Uterus (tissue), 2 donors: ENCODE measurements around the gene MCL1.

Experiments
- CTCF ChIP-seq, 4 experiments: fragments of 200-600 bp in 2 of 4; fragments of 450-650 bp in 2 of 4; sonication (generic) in 2 of 4; IDR thresholded peaks; one replicate each; pipeline ENCODE4 v1.5.1; 2016 to 2019; ENCODE audit warnings: antibody characterized with exemption in 4 of 4, mild to moderate bottlenecking in 2 of 4, moderate library complexity in 1 of 4
- POLR2A ChIP-seq, 2 donors: fragments of 450-650 bp; IDR thresholded peaks; one replicate each; pipeline ENCODE4 v1.6.1; 2016; ENCODE audit warnings: antibody characterized with exemption in 2 of 2, mild to moderate bottlenecking in 1 of 2, moderate library complexity in 1 of 2

- TF ChIP-seq CTCF (IDR thresholded peaks at IDR 0.05), result no peak
- no peak for TF ChIP-seq POLR2A (IDR thresholded peaks at IDR 0.05)
These were observed 31.2 kb upstream of the MCL1 start for GRCh38 chr1:150610576-150610975.
